Erythroblast (primary cell): ENCODE results near the gene ATP1A3.

Source experiments
- DNase-seq, 2 experiments: peaks; one replicate each; lab custom pipeline; 2025; lab: John Stamatoyannopoulos, UW
- GATA1 ChIP-seq: IDR thresholded peaks from 2 replicates; pipeline ENCODE4 v1.6.1; 2011; ENCODE audit warnings: low read depth, mild to moderate bottlenecking, control low read depth, low read length, moderate library complexity
- POLR2A ChIP-seq: IDR thresholded peaks from 2 replicates; pipeline ENCODE4 v1.6.1; 2011; ENCODE audit warnings: mild to moderate bottlenecking, low read length

ATP1A3 gene

GRCh38 chr19:41930322-41930722, 63.7 kb downstream of the ATP1A3 start:
- TF ChIP-seq GATA1, result no peak
- TF ChIP-seq POLR2A, result no peak
- no peak for DNase-seq

GRCh38 chr19:41929536-41930071, 64.4 kb downstream of the ATP1A3 start:
- TF ChIP-seq POLR2A (no peak), GATA1 (no peak)
- no peak for DNase-seq

GRCh38 chr19:41928754-41929535, 65.1 kb downstream of the ATP1A3 start:
- no peak for DNase-seq
- TF ChIP-seq POLR2A, result no peak
- TF ChIP-seq GATA1, result no peak

GRCh38 chr19:41928221-41928683, 65.8 kb downstream of the ATP1A3 start, which contains the start of gene ERFL:
ERFL (minus strand) TSS chr19:41928449; CDS start chr19:41912919, 15,530 bp downstream.
- no peak for DNase-seq
- no peak for TF ChIP-seq GATA1
- no peak for TF ChIP-seq POLR2A

- DNase-seq, result no peak
- TF ChIP-seq POLR2A (no peak), GATA1 (no peak)
Observed at GRCh38 chr19:41927497-41928192, 66.4 kb downstream of the ATP1A3 start.

GRCh38 chr19:41926763-41927496, 67.1 kb downstream of the ATP1A3 start:
- no peak for DNase-seq
- TF ChIP-seq GATA1 (no peak), POLR2A (no peak)

GRCh38 chr19:41926028-41926762, 67.8 kb downstream of the ATP1A3 start:
- DNase-seq, result no peak
- no peak for TF ChIP-seq GATA1
- no peak for TF ChIP-seq POLR2A

GRCh38 chr19:41925208-41926003, 68.6 kb downstream of the ATP1A3 start:
- TF ChIP-seq GATA1, result no peak
- TF ChIP-seq POLR2A, result no peak
- DNase-seq, result no peak

GRCh38 chr19:41924151-41925145, 69.6 kb downstream of the ATP1A3 start:
- DNase-seq, result no peak
- TF ChIP-seq POLR2A, result no peak
- no peak for TF ChIP-seq GATA1

GRCh38 chr19:41923045-41923788, 70.8 kb downstream of the ATP1A3 start:
- no peak for DNase-seq
- no peak for TF ChIP-seq POLR2A
- no peak for TF ChIP-seq GATA1
